RCC 7860 (cell line): ENCODE results near the gene PLEKHA6.

Source experiments
- DNase-seq: peaks from one replicate; pipeline ENCODE4 v3.0.0-alpha.2; 2015; ENCODE audit warnings: low spot score
- FAIRE-seq: peaks from 2 replicates; lab custom pipeline; 2012; peaks lifted over from hg19 to GRCh38; lab: Jason Lieb, UNC

PLEKHA6 gene

DNA sequence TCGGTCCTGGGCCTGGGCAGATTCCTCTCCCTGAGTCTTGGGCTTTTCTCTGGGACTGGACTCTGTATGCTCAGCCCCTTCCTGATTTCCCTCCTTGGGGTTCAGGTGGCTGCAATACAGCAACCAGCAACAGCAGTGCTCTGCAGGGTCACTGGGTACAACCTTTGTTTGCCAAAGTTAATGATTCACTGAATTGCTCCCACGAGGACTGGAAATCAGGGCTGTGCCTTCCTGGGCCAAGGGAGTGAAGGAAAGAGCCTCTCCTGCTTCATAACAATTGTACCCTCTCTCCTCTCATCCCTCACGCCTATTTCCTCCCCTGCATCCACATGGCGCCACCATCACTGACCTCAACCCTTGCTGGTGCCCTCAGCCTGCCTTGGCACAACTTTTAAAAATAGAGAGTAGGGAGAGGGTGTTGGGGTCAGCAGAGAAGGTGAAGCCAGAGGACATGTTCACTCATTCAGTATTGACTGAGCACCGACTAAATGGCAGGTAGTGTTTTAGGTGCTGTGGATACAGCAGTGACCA lies 93.2 kb downstream of the PLEKHA6 start:
- no peak for FAIRE-seq

DNA sequence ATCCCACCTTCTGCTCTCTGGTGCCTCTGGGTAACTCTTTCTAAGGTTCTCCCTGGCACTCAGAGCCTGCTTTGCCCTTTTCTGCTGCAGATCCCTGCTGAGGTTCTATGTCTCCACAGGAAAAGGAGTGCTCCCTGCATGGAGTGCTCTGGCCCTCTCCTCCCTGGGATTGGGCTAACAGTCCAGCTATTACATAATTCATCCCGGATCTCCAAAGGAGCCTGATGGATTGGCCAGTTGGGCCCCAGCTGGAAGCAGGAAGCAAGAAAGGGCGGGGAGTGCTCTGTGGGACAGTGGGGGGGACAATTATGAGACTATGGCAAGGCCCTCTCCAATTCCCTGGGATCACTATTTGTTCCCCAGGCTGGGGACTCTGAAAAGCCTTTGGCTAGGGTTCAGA lies 94.1 kb downstream of the PLEKHA6 start:
- DNase-seq: no peak
- no peak for FAIRE-seq

More for the DNA sequence above, 93.2 kb downstream of the PLEKHA6 start:
- DNase-seq: no peak

DNA sequence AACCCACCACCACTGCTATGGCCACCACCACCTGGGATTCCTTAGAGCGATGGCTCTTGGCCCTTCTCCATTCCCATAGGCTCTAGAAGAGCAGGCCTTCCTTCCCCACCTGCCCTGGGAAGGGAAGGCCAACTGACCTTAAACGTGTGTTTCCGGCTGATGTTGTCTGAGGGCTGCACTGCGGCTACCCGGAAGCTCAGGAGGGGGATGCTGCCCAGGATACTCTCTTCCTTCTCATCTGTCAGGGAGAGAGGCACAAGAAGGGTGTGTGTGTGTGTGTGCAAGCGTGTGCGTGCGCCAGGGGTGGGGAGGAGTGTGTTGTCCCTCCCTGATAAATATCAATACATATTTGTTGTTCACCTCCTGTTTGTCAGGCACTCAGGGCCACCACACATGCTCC lies 94.9 kb downstream of the PLEKHA6 start:
- FAIRE-seq (no peak), DNase-seq (no peak)

DNA sequence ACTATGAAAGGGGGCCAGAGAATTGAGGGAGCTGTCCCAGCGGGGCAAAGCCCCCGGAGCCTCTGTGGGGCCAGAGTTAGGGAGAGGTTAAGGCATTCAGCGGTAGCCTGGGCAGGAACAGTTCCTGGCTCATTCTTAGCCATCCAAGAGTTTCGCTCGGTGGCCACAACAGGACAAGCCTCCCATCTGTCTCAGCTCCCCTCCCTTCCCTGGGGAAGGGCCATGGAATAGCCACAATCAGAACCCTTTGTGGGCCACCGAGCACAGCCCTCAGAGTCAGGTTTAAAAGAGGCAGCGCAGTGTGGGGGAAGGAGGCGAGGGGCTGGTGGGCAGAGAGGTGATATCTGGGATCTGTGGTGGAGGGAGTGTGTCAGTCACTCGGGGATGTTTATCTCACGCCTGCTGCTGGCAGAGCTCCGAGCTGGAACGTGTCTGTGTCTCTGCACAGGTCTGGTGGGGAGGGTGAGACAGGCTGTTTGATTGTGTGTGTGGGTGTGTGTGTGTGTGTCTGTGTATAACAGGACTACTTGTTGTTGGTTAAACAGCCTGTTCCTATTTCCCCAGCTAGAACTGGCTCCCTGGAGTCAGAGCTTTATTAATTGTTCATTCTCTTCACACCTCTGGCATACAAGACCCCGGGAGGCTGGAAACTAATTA lies 96.3 kb downstream of the PLEKHA6 start:
- FAIRE-seq (no peak), DNase-seq (no peak)

DNA sequence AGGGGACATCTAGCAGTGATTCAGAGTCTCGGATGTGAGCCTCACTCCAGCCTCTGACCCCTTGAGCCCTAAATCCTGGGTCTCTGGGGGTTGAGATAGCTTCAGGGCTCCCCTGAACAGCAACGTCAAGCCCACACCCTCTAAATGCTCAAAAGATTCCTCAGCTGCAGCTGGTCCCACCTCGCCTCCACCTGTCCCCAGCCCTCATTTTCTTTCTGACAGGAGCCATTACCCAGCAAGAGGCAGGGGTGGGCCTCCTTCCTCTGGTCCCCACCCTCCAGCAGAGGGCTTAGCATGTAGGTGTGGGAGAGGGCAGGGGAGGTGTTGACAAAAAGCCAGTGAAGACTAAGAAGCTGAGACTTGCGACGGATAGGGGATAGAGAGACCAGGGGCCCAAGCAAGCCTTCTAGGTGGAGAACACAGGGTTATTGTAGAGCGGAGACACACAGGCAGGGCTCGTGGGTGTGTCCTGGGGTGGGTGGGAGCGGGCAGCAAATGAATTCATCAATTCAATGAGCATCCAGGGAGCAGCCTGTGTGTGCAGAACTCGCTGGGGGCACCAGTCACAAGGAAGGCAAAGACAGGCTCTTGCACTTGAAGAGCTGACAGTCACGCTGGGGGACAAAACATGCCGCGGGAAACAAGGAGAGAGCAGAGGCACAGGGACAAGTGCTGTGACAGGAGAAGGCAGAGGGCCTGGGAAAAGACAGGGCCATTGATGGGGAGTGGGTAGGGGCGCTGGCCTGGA lies 97.0 kb downstream of the PLEKHA6 start:
- FAIRE-seq: no peak

DNA sequence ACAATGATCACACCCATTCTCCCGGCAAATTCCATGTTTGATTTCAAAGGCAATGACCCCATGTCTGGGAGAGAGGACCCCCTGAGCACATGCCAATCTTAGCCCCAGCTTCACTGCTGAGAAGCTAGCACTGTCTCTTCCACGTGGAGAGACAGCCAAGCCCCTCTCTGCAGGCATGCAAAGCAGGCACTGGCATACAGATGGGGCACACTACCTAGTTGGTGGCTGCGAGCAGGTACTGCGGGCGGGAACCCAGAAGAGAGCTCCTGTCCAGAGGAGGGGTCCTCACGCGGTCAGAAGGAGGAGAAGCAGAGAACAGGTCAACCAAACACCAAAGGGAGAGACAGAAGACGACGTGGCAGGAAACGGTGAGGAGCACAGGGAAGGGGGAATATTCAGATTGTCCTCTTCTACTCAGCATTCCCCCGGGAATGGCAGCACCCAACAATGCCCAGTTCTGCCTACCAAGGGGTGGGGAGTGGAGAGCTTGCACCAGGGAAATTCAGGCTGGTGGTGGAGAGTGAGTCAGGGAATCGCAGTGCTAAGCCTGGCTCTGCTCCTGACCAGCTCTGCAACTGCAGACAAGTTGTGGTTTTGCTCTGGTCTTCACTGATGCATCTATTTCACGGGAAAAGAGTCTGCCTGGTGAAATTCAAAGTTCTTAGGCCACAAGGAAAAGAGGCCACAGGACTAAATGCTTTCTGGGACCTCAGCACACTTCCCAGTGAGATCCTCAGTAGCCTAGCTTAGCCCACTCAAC lies 97.8 kb downstream of the PLEKHA6 start:
- no peak for DNase-seq

More for the DNA sequence above, 97.0 kb downstream of the PLEKHA6 start:
- DNase-seq: no peak

DNA sequence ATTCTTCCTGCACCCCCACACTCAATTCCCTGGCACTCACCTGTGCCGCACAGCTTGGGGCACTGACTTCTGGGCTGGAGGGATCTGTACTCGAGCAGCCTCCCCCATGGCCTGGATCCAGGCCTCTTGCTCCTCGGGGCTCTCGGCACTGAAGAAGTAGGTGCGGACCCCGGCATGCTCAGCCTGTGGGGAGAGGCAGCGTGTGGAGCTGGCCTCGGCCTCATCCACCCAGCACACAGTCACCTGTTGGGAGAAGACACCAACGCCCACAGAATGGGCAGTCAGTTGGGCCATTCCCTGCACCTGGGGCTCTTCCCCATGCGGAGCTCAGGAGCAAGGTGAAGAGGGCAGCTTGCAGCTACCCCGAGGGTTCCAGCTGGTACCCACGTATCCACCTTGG lies 98.5 kb downstream of the PLEKHA6 start:
- DNase-seq: no peak
- no peak for FAIRE-seq

More for the DNA sequence above, 97.8 kb downstream of the PLEKHA6 start:
- FAIRE-seq: no peak

DNA sequence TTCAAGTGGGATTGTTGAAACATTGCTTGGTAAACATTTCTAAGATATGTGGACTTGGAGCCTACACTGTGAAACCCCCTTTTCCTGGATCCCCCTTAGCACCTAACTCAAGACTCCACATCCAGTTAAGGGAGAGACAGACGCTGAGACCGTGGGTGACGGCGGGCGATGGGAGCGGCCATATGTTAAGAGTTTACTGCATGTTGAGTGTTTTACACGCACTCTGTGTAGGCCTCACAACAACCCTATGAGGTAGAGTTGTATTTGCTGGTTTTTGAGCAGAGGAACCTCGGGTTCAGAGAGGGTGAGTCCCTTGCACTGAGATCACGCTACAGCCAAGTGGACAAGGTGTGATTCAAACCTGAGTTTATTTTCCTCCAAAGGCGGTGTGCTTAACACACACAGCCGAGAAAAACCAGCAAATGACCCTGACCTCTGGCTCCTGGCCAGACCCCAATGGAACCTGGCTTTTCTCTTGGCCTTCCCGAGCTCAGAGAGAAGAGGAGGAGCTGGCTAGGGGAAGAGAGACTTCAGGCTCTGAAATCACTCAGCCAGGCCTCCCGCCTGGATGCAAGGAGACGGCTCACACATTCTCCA lies 99.0 kb downstream of the PLEKHA6 start:
- no peak for FAIRE-seq
- no peak for DNase-seq

DNA sequence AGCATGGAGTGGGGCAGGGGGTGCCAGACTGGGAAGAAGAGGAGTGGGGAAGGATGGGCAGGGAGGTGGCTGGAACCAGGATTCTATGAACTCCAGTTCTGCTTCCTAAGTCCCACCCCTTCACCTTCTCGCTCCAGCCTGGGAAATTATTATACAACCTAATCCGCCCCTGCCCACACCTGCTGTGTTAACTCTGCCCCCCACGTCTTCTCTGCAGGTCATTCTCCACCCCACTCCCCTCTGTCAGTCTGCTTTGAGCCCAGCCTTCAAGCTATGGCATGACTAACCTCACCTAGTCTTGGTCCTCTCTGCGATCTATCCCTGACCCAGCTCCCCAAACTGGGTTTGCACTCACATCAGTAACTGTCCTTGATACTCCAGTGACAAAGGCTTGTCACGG lies 99.9 kb downstream of the PLEKHA6 start:
- no peak for DNase-seq
- FAIRE-seq: no peak

DNA sequence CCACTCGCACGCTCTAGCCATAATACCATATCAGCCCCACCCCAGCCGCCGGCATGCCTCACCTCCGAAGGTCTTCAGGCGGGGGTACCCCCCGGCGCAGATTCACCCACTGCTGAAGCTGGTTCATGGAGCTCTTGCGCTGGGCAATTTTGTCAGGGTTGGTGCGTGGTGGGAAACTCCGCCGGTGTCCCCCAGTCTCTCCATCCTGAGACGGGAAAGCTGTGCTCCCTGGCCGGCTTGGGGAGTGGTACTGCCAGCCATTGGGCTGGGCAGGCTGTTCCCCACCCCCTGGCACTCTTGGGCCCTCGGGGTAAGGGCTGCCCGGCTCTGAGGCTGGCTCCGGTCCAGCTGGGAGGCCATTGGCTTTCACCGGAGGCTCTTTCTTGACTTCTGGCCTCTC lies 100.5 kb downstream of the PLEKHA6 start:
- FAIRE-seq: no peak
- no peak for DNase-seq

DNA sequence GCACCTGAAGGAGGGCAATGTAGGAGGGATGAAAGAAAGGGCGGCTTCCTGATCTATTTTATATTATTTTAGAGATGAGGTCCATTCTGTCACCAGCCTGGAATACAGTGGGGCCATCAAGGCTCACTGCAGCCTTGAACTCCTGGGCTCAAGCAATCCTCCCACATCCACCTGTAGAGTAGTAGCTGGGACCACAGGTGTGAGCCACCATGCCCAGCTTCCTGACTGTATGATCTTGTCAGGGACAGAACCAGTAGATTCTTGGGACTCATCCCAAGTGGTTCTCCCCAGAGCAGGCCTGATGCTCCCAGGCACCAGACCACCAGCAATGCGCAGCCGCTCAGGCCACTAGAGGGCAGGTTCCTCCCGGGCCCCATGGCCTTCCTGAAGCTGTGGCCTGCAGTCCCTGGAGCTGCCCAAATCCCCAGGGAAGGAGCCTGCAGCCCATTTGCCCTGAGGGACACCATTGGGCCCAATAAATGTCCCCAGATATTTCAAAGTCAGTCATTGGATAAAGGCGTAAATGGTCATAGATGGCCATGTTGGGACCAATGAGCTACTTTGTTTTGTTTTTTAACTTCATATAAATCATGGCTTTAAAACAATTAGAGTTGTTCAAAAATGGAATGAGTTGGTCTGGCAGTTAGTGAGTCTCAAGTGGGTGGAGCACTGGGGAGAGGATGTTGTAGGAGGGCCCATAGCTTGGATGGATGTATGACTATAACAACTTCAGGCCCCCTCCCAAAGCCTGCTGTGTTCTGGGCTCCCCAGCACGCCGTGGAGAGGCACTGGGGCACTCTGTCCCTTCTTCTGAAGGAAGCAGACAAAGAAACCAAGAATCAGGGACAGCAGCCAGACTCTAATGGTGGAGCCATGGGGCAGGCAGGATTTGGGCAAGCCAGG lies 101.3 kb downstream of the PLEKHA6 start:
- peak; percentile 31 for DNase-seq
- FAIRE-seq: no peak

DNA sequence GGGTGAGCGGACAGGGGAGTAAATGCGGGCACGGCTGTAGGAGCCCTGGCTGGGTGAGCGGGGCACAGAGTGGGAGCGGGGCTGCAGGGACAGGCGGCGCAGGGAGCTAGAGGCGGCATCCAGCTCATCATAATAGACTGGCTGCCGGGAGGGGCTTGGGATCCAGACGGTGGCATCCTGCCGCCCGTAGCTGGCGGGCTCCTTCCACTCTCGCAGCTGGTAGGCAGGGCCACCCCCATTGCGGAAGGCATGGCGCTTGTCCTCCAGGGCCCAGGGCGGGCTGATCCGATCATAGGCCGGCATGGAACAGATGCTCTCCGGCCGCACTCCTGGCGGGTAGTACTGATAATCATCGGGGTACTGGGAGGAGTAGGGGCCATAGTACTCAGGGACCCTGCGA lies 102.3 kb downstream of the PLEKHA6 start:
- FAIRE-seq (no peak), DNase-seq (no peak)

DNA sequence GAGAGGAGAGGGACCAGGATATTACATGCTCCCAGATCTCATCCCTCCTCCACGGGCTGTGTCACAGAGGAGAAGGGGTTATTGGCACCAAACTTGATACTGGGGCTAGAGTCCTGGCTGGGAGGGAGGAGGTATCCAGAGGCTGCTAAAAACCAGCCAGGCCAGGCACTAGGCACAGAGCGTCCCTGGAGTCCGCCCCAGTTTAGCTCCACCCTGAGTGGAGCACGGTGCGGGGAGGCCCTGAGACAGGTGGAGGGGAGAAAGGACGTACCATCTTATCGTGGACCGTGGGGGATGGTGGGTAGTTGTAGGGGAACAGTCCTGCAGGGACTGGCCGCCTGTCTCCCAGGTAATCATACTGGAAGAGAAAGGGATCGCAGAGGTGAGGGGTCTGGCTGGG lies 103.2 kb downstream of the PLEKHA6 start:
- FAIRE-seq (no peak), DNase-seq (no peak)

DNA sequence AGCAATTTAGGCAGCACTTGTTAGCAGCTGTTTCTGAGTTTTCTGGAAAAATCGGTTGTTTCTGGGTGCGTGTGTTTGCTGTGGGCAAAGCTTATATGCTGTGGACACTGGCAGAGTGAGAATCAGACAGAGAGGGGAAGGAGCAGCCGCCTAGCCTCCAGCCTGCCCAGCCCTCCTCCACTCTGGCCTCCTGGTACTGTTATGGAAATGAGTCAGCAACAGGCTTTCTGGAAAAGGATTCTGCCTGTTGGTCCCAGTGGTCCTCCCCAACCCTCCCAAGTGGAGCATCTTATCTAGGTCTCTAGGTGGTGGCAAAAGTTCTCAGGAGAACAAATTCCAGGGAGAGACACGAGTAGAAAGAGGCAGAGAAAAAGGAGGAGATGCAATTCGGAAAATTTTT lies 103.8 kb downstream of the PLEKHA6 start:
- FAIRE-seq (no peak), DNase-seq (no peak)

DNA sequence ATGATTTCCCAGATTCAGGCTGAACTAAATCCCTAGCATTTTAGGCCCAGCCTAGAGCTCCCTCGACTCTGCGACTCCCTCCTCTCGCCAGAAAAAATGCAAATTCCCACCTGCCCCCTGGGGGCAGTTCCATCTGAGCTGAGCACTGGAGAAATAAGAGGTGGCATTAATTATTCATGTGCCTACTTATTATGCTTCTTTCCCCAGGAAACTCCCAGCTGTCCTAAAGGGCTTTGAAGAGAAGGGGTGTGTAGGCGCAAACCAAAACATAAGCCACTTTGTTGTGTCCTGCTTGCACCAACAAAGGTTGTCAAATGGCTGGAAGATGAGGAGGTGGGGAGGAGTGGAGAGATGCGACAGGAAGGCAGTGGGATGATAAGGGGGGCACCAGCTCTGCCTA lies 104.5 kb downstream of the PLEKHA6 start:
- no peak for DNase-seq
- no peak for FAIRE-seq

DNA sequence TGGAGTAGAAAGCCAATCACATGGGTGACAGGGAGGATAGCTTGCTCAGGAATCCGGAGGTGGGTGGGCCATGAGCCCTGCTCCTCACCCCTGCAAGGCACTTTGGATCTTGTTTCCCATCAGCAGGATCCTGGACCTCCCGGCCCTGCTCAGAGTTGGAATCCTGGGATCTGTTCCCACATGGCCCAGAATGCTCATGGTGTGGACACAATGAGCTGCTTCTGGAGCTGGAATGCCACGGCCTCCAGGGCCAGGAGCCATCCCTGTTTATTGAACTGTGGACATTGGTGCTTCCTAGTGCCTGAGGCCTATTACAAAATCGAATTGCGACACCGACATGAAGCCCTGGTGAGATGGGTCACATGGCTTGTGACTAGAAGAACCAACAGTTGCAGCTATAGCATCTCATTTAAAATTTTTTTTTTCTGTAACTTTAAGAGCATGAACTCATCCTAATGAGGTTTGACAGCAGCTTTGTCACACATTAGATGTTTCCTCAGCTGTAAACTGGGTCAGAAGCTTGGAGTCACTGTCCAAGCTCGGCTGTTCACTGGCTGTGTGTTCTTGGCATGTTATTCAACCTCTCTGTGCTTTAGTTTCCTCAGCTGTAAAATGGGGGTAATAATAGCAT lies 105.6 kb downstream of the PLEKHA6 start:
- FAIRE-seq (no peak), DNase-seq (no peak)

DNA sequence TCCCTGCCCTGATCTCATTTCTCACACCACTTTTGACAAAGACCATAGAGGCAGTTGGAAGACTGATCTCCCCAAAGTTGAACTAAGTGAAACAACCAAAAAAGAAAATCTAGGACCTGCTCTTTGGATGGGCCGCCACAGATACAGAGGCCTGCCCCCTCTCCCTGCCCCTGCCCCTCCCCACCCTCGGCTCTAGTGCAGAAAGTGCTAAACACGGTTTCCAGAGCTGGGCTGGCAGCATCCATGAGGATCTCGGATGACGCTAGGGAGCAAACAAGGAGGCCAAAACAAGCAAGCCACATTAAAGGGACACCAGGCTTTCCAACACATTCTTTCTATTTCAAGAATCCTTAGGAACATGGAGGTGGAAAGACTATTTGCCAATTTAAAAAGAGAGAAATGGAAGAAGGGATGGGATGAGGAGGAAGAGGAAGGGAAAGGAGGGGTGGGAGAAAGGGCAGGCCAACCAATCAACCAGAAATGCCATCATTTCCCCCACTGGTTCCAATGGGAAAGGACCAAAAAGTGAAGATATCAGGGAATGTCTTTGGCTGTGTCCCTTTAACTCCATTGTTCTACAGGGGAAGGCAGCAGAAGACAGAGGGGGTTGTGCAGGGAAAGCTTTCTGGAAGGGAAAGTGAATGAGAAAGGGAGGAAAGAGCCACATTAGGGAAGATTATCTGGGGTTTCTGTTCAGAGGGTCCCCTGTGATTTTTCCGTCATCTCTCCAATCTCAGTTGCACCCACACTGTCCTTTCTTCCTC lies 107.6 kb downstream of the PLEKHA6 start:
- FAIRE-seq (no peak), DNase-seq (no peak)

DNA sequence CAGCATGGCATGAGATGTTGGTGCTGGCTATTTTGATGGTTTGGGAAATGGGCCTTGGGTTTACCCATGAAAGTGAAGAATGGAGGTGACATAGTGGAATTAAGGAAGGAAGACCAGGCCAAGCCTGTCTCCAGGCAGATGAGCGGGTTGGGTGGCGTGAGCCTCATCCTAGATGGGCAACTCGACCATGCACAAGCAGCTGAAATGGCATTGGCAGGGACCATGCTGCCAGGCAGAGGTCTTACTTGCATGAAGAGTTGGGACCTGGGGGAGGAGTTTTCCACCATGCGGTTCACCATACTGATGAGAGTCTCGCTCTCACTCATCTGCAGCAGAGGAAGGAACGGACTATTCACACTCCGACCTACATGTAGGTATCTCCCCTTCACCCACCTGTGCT lies 108.4 kb downstream of the PLEKHA6 start:
- DNase-seq (no peak), FAIRE-seq (no peak)

DNA sequence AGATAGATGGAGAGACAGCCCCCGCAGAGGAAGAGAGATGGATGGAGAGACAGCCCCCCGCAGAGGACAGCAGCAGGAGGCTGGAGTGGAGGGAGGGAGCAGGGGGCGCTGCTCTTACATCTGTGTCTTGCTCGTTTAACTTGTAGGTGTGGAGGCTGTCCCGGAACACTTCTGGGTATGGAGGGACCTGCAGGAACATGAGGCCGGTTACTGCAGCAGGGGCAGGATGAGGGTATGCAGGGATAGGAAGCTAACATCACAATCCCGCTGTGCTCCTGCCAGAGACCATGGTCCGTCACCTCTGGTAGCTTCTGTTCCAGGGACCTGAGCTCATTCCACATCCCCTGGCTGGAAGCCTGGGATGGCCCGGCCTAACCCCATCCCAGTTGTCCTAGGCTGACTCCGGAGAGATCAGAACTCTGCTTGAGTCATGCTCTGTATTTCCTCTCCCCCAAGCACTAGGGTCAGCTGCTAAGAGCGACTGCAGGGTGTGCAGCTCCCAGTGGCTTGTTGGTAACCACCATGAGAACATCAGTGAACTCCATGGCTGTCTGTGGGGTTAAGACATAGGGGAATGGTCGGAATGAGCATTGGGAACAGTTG lies 109.2 kb downstream of the PLEKHA6 start:
- FAIRE-seq (no peak), DNase-seq (no peak)
